ENCODE results near the gene SYNPR. TPM values are rescaled to one million over a fixed set of nuclear protein-coding genes. Genes with fewer than 3 reads are reported as not detected.
A peak's percentile ranks its signal among the peaks of the same experiment; 100 is the strongest.

SYNPR gene
- total RNA-seq, 6 experiments from 2014 or later = not detected

DNA sequence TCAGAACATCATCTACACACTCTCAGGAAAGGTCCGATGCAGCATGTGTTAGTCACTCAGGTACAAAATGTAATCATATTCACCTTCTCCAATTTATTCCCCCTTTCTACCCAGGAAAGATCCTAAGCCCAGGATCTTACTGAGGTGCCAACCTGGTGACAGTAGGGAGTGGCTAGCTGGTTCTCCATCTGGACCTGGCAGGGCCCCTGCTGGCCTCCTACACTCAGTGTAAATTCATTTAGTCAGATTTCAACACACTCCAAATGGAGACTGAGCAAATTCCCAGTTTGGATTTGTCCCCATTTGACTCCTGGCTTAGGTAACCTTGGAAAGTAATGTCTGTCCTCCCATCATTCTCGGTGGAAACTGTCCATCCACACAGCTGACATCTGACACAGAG lies 47.3 kb downstream of the SYNPR start:
- 54% methylated on average over 2 of the region's 2 CpGs for WGBS (ENCODE audit: insufficient coverage, low coverage, low lambda C conversion rate, missing lambda C conversion rate)
- H3K27me3 ChIP-seq = no peaks in the 10 kb centered on the region
- DNase-seq (no peak), ATAC-seq (no peak)
- no peak overlapping the region for H3K4me3 ChIP-seq
- no peak for TF ChIP-seq POLR2A (IDR thresholded peaks at IDR 0.05)
- TF ChIP-seq, protein P1, sequence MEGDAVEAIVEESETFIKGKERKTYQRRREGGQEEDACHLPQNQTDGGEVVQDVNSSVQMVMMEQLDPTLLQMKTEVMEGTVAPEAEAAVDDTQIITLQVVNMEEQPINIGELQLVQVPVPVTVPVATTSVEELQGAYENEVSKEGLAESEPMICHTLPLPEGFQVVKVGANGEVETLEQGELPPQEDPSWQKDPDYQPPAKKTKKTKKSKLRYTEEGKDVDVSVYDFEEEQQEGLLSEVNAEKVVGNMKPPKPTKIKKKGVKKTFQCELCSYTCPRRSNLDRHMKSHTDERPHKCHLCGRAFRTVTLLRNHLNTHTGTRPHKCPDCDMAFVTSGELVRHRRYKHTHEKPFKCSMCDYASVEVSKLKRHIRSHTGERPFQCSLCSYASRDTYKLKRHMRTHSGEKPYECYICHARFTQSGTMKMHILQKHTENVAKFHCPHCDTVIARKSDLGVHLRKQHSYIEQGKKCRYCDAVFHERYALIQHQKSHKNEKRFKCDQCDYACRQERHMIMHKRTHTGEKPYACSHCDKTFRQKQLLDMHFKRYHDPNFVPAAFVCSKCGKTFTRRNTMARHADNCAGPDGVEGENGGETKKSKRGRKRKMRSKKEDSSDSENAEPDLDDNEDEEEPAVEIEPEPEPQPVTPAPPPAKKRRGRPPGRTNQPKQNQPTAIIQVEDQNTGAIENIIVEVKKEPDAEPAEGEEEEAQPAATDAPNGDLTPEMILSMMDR (IDR thresholded peaks at IDR 0.05) = no peak
- no peaks in the 10 kb centered on the region for H3K36me3 ChIP-seq
- no peaks in the 10 kb centered on the region for H3K4me1 ChIP-seq
- no peaks in the 10 kb centered on the region for H3K9me3 ChIP-seq
- H3K27ac ChIP-seq = no peak overlapping the region
- intact Hi-C loops (cut with DNase I) = no loop called here

DNA sequence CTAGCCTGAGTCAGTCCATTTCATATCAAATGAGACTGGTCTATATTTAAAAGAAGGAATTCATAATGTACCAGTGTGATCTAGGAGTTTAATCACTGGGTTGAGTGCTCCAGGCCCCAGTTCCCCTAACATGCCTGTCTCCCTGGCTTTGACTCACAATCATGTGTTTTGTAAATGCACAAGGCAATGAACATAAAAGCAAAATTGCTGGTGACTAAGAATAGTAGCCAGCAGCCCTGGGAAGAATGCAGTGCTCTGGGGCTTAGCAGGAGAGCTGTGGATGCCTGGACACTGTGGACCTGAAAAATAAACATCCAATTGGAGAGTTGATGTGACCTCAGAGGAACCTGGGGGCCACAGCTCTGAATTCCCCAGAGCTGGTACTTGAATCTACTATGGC lies 50.3 kb downstream of the SYNPR start:
- H3K36me3 ChIP-seq = no peaks in the 10 kb centered on the region

DNA sequence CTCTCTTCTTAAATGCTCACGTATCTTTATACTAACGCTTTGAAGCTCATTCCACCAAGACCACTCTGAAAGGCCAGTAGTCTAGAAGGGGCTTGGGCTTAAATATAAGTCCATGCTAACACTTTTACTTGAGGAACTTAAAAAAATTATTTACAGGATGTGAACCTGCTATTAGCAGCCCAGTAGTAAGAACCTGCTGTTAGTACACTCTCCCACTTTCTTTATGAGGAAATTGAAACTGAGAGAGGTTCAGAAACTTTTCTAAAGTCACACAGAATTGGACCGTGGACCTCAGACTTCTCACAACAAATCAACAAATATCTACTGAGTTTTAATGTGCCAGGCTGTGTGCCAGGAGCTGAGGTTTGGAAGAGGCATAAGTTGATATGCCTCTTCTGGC lies 53.4 kb downstream of the SYNPR start:
- DNase-seq = no peak
- no peak overlapping the region for H3K27ac ChIP-seq
- TF ChIP-seq, protein P1 (IDR thresholded peaks at IDR 0.05) = no peak
- TF ChIP-seq POLR2A (IDR thresholded peaks at IDR 0.05) = no peak
- no peak for ATAC-seq
- H3K36me3 ChIP-seq = no peaks in the 10 kb centered on the region
- no peaks in the 10 kb centered on the region for H3K9me3 ChIP-seq
- H3K4me3 ChIP-seq = no peak overlapping the region
- H3K27me3 ChIP-seq = no peaks in the 10 kb centered on the region
- 54% methylated on average over 3 of the region's 3 CpGs for WGBS (ENCODE audit: insufficient coverage, low coverage, low lambda C conversion rate, missing lambda C conversion rate)
- no peaks in the 10 kb centered on the region for H3K4me1 ChIP-seq
- intact Hi-C loops (cut with DNase I) = no loop called here

More for the DNA sequence above, 50.3 kb downstream of the SYNPR start:
- TF ChIP-seq, protein P1 (IDR thresholded peaks at IDR 0.05) = no peak
- Histone ChIP-seq H3K27ac (no peak overlapping the region), H3K4me1 (no peaks in the 10 kb centered on the region), H3K9me3 (no peaks in the 10 kb centered on the region), H3K27me3 (no peaks in the 10 kb centered on the region), H3K4me3 (no peak overlapping the region)
- intact Hi-C loops (cut with DNase I) = no loop called here
- ATAC-seq (no peak), DNase-seq (no peak)

DNA sequence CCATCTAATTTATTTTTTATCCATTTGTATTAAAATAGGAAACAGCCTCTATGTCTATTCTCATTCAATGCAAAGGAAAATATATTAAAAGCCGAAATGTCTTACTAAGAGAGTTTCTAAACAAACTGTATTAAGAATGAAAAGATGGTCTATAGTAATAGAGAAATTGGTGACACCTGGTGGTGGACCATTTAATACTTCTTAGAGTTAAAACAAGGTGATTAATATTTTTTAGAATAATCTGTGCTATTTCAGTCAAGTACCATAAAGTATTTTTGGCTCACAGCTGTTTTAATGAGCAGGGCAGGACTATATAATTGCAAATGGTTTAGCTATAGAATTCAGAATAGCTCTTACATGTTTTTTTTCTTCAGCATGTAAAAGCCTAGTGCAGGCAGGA lies 55.7 kb downstream of the SYNPR start:
- DNase-seq = no peak
- no peak overlapping the region for H3K27ac ChIP-seq

More for the DNA sequence above, 55.7 kb downstream of the SYNPR start:
- Histone ChIP-seq H3K4me3 (no peak overlapping the region), H3K4me1 (no peaks in the 10 kb centered on the region), H3K27me3 (no peaks in the 10 kb centered on the region), H3K36me3 (no peaks in the 10 kb centered on the region), H3K9me3 (no peaks in the 10 kb centered on the region)
- ATAC-seq = no peak
- intact Hi-C loops (cut with DNase I) = no loop called here
- WGBS (ENCODE audit: insufficient coverage, low coverage, low lambda C conversion rate, missing lambda C conversion rate) = 28% methylated on average over 1 of the region's 1 CpG
- TF ChIP-seq, protein P1 (IDR thresholded peaks at IDR 0.05) = peak in 3 of 4 donors; percentile 20 to 22 (median 22)
- TF ChIP-seq POLR2A (IDR thresholded peaks at IDR 0.05) = no peak

All from right lobe of liver (tissue), 6 donors.